Ishikawa (cell line): Measurements from ENCODE around the gene SRBD1.
A peak's percentile ranks its signal among the peaks of the same experiment; 100 is the strongest.

ENCODE experiments used
- CEBPB ChIP-seq: IDR thresholded peaks from 2 replicates; pipeline ENCODE4 v1.6.1; 2012
- CREB1 ChIP-seq: IDR thresholded peaks from 2 replicates; pipeline ENCODE4 v1.6.1; 2012; ENCODE audit warnings: low read depth
- EGR1 ChIP-seq: IDR thresholded peaks from 2 replicates; pipeline ENCODE4 v1.6.1; 2012
- EP300 ChIP-seq: IDR thresholded peaks from 2 replicates; pipeline ENCODE4 v1.6.1; 2012; ENCODE audit warnings: borderline replicate concordance
- FOXM1 ChIP-seq: IDR thresholded peaks from 2 replicates; pipeline ENCODE4 v1.6.1; 2012; ENCODE audit warnings: low read depth, borderline replicate concordance
- NFIC ChIP-seq: IDR thresholded peaks from 2 replicates; pipeline ENCODE4 v1.6.1; 2012
- RAD21 ChIP-seq: IDR thresholded peaks from 2 replicates; pipeline ENCODE4 v1.6.1; 2012; ENCODE audit warnings: low read depth
- TAF1 ChIP-seq: IDR thresholded peaks from 2 replicates; pipeline ENCODE4 v1.6.1; 2012; ENCODE audit warnings: low read depth, mild to moderate bottlenecking
- TCF12 ChIP-seq: IDR thresholded peaks from 2 replicates; pipeline ENCODE4 v1.6.1; 2012; ENCODE audit warnings: low read depth
- TEAD4 ChIP-seq: IDR thresholded peaks from 2 replicates; pipeline ENCODE4 v1.6.1; 2012
- YY1 ChIP-seq: IDR thresholded peaks from 2 replicates; pipeline ENCODE4 v1.6.1; 2012; ENCODE audit warnings: low read depth
- ZBTB7A ChIP-seq: IDR thresholded peaks from 2 replicates; pipeline ENCODE4 v1.6.1; 2012; ENCODE audit warnings: low read depth
- TF ChIP-seq, protein P1 (sequence below): IDR thresholded peaks from 2 replicates; pipeline ENCODE4 v1.6.1; 2012
- TF ChIP-seq, protein P2 (sequence below): IDR thresholded peaks from 2 replicates; pipeline ENCODE4 v1.6.1; 2012
- TF ChIP-seq, protein P3 (sequence below): IDR thresholded peaks from 2 replicates; pipeline ENCODE4 v1.6.1; 2012; ENCODE audit warnings: low read depth, mild to moderate bottlenecking

The SRBD1 gene

DNA sequence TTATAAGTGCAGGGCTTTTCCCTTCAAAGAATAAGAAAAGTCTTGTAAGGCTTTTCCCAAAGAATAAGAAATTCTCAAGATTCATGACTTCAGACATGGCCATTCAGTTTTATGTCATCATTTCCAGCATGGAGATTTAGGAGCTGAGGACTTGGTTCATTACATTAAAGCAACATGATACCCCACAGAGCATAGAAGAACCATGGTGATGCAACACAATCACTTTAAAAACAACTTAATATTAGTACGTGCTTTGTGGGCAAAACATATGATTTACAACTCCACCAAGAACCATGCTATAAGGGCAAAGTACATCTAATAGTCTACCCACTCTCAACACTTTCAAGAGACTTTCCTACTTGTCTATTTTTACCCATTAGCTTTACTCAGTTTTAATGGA, 214.4 kb downstream of the SRBD1 start:
- TF ChIP-seq ZBTB7A (no peak), TAF1 (no peak), CEBPB (0 out of 2 replicates have a peak, but pooled peaks have one; percentile 6)

DNA sequence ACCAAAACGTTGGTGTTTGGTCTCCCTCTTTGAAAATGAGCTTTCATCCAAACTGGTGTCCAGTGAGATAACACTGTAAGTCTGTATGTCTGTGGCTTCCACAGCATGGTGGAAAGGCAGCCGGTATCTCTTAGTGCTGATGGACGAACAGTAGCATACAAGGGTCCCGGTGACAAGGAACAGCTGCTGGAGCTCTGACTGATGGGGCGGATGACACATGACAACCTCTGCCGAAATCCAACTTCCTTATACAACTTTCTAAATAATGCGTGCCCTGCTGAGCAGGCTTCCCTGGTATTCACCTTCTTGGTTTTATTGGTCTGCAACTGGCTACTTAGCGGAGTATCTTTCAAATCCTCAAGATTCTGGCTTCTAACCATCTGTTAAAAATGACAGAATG, 216.2 kb downstream of the SRBD1 start:
- TF ChIP-seq, protein P1, sequence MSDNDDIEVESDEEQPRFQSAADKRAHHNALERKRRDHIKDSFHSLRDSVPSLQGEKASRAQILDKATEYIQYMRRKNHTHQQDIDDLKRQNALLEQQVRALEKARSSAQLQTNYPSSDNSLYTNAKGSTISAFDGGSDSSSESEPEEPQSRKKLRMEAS, result no peak
- TF ChIP-seq ZBTB7A, result no peak
- TF ChIP-seq, protein P2, sequence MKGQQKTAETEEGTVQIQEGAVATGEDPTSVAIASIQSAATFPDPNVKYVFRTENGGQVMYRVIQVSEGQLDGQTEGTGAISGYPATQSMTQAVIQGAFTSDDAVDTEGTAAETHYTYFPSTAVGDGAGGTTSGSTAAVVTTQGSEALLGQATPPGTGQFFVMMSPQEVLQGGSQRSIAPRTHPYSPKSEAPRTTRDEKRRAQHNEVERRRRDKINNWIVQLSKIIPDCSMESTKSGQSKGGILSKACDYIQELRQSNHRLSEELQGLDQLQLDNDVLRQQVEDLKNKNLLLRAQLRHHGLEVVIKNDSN, result no peak
- no peak for TF ChIP-seq EGR1
- TF ChIP-seq YY1, result no peak
- no peak for TF ChIP-seq FOXM1
- TF ChIP-seq TEAD4, result no peak
- no peak for TF ChIP-seq RAD21
- no peak for TF ChIP-seq CREB1
- TF ChIP-seq, protein P3, sequence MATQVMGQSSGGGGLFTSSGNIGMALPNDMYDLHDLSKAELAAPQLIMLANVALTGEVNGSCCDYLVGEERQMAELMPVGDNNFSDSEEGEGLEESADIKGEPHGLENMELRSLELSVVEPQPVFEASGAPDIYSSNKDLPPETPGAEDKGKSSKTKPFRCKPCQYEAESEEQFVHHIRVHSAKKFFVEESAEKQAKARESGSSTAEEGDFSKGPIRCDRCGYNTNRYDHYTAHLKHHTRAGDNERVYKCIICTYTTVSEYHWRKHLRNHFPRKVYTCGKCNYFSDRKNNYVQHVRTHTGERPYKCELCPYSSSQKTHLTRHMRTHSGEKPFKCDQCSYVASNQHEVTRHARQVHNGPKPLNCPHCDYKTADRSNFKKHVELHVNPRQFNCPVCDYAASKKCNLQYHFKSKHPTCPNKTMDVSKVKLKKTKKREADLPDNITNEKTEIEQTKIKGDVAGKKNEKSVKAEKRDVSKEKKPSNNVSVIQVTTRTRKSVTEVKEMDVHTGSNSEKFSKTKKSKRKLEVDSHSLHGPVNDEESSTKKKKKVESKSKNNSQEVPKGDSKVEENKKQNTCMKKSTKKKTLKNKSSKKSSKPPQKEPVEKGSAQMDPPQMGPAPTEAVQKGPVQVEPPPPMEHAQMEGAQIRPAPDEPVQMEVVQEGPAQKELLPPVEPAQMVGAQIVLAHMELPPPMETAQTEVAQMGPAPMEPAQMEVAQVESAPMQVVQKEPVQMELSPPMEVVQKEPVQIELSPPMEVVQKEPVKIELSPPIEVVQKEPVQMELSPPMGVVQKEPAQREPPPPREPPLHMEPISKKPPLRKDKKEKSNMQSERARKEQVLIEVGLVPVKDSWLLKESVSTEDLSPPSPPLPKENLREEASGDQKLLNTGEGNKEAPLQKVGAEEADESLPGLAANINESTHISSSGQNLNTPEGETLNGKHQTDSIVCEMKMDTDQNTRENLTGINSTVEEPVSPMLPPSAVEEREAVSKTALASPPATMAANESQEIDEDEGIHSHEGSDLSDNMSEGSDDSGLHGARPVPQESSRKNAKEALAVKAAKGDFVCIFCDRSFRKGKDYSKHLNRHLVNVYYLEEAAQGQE, result no peak
- no peak for TF ChIP-seq NFIC
- no peak for TF ChIP-seq CEBPB
- TF ChIP-seq EP300, result no peak
- no peak for TF ChIP-seq TCF12

DNA sequence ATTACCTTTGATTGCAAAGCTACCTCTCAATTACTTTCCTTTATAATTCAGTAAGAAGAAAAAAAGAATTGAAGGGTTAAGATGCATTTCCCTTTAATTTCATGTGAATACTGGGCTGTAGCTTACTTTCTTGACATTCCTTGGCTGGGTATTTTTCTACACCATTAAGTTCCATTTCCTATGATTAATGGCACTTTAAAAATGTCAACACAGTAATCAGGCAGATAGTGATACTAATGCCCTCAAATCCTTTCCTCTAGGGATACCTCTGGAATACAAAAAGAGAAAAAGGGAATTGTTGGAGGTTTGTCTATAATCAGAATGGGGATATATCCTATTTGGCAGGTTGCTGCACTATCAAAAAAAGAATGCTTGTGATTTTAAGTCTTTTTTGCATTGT, 216.9 kb downstream of the SRBD1 start:
- peak; percentile 59 for TF ChIP-seq TEAD4
- TF ChIP-seq, protein P2, result no peak

DNA sequence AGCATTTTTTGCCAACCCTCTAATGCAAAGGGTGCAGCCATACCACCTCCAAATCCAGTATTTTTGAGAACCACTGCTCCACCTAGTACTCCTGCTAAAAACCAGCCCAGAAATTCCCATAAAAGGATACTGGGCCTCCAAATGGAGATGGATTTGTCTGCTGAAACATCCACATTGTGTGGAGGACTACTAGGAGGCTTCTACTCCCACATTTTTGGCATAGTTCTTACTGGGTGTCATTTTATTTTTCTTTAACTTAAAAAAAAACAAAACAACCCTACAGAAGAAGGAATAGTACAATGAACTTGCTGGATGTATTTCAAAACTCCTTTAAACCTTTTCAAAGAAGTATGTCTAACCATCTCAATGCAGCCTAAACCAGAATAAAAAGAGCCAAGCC, 219.2 kb downstream of the SRBD1 start:
- TF ChIP-seq TEAD4 (peak; percentile 51; the same call in 1 of the 2 replicates), EGR1 (no peak)

DNA sequence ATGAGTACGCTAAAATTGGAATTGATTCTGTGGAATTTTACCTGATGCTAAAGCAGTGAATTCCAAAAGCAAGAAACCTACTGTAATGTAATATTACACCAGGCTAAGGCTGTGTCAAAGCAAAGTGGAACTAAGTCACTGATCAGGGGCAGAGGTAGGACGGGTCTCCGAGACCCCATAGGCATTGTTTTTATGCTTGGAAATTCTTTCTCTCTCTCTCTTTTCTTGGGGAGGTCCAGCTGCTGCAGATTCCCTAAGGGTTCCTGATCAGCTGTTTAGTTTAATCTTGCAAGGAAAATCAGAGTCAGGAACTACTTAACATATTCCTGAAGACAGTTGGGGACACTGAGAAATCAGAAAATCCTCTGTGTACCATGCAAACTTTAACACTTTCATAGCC, 220.2 kb downstream of the SRBD1 start:
- no peak for TF ChIP-seq EGR1
- TF ChIP-seq CREB1, result no peak
- TF ChIP-seq, protein P2, result no peak
- TF ChIP-seq YY1, result no peak
- no peak for TF ChIP-seq TCF12
- TF ChIP-seq TAF1, result no peak
- no peak for TF ChIP-seq ZBTB7A
- no peak for TF ChIP-seq FOXM1
- TF ChIP-seq TEAD4, result no peak
- TF ChIP-seq, protein P3, result no peak
- TF ChIP-seq, protein P1, result no peak
- TF ChIP-seq EP300, result no peak
- no peak for TF ChIP-seq NFIC
- TF ChIP-seq CEBPB, result no peak
- no peak for TF ChIP-seq RAD21

DNA sequence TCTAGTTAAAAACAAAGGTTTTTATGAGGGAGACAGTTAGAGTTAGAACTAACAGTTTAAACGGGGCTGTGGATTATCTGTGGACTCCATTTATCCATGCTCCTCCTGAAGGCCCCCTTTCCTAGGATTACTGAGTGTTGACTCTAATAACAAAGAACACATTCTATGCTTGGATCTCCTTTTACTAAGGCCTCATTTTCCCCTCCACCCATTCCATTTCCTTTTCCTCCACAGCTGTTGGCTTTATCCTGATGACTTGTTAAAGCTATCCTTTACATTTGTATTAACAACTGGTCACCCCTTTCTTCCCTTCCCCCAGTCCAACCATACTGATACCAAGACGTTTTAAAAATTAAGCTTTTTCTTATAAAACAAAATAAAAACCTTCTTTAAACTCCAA, 220.6 kb downstream of the SRBD1 start:
- no peak for TF ChIP-seq NFIC
- TF ChIP-seq, protein P3, result no peak
- TF ChIP-seq EP300, result no peak
- no peak for TF ChIP-seq ZBTB7A
- TF ChIP-seq TAF1, result no peak
- TF ChIP-seq TCF12, result no peak
- TF ChIP-seq EGR1, result no peak
- no peak for TF ChIP-seq CEBPB
- no peak for TF ChIP-seq RAD21
- no peak for TF ChIP-seq CREB1
- no peak for TF ChIP-seq FOXM1
- TF ChIP-seq, protein P1, result no peak
- TF ChIP-seq, protein P2, result no peak
- no peak for TF ChIP-seq TEAD4
- TF ChIP-seq YY1, result no peak
